Activated CD8-positive, alpha-beta memory T cell treated with anti-CD3 and anti-CD28 coated beads, Interleukin-2, amount 50 U/mL, for 24 hours (primary cell): Measurements from ENCODE around the gene SGK1.

Source experiments
- DNase-seq: peaks from one replicate; pipeline ENCODE4 v3.0.0-alpha.2; 2020; ENCODE audit errors: extremely low read depth

Gene SGK1

GRCh38 chr6:134317471-134318131 lies at the start of gene SGK1:
SGK1 (minus strand) TSS chr6:134318112; CDS start chr6:134317460, 652 bp downstream.
- DNase-seq: no peak

- DNase-seq: no peak
Observed at GRCh38 chr6:134363323-134364039, 45.6 kb upstream of the SGK1 start.

- DNase-seq: no peak
Observed at GRCh38 chr6:134361011-134361410, 43.1 kb upstream of the SGK1 start.

GRCh38 chr6:134359302-134359701 lies 41.4 kb upstream of the SGK1 start:
- DNase-seq: no peak

- DNase-seq: no peak
Observed at GRCh38 chr6:134358320-134358719, 40.4 kb upstream of the SGK1 start.

- DNase-seq: no peak
Observed at GRCh38 chr6:134357022-134357487, 39.1 kb upstream of the SGK1 start.

GRCh38 chr6:134356405-134356804 lies 38.5 kb upstream of the SGK1 start:
- DNase-seq: no peak

- DNase-seq: peak; percentile 12
Observed at GRCh38 chr6:134352786-134353480, 35.0 kb upstream of the SGK1 start.

GRCh38 chr6:134351615-134352474 lies 33.9 kb upstream of the SGK1 start:
- no peak for DNase-seq

GRCh38 chr6:134347885-134348805 lies 30.2 kb upstream of the SGK1 start:
- DNase-seq: no peak

- no peak for DNase-seq
Observed at GRCh38 chr6:134346932-134347545, 29.1 kb upstream of the SGK1 start.

- no peak for DNase-seq
Observed at GRCh38 chr6:134345789-134346188, 27.9 kb upstream of the SGK1 start.

GRCh38 chr6:134343066-134343465 lies 25.2 kb upstream of the SGK1 start:
- no peak for DNase-seq

GRCh38 chr6:134341999-134342567 lies 24.2 kb upstream of the SGK1 start:
- no peak for DNase-seq

- DNase-seq: no peak
Observed at GRCh38 chr6:134340179-134340975, 22.5 kb upstream of the SGK1 start.

- DNase-seq: no peak
Observed at GRCh38 chr6:134339216-134339615, 21.3 kb upstream of the SGK1 start.

- no peak for DNase-seq
Observed at GRCh38 chr6:134331256-134331655, 13.3 kb upstream of the SGK1 start.

- no peak for DNase-seq
Observed at GRCh38 chr6:134330555-134330954, 12.6 kb upstream of the SGK1 start.

GRCh38 chr6:134328792-134329191 lies 10.9 kb upstream of the SGK1 start:
- DNase-seq: no peak
